ENCODE measurements around the gene PMPCB.

The PMPCB gene

DNA sequence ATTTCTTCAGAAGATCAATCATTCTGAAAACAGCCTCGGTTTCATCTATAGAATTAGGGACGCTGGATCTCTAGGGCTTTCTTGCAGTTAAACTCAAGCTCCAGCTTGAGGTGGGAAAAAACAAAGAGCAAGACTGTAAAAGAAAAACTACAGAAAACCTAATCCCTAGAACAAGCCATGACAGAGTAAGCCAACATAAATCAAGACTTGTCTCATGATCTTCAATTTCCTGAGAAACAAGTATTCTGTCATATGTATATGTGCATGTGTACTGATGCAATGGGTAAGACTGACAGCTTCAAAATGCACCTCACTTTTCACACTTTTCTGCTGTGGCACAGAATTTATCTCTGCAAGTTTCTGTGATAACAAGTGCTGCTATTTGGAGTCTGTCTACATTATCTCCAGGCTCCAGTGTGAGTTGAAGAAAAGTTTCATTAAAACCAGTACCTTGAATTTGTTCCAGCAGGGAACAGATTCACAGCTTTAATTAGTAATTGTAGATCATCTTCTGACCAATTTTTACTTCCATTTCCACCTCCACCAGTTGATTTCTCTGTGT is 19.2 kb downstream of the PMPCB start:
- no peak for DNase-seq (ENCODE audit: low read depth)
- TF ChIP-seq CTCF (conservative IDR thresholded peaks at IDR 0.05; ENCODE audit: control insufficient read depth, insufficient read depth, low read depth, low read length), result no peak

DNA sequence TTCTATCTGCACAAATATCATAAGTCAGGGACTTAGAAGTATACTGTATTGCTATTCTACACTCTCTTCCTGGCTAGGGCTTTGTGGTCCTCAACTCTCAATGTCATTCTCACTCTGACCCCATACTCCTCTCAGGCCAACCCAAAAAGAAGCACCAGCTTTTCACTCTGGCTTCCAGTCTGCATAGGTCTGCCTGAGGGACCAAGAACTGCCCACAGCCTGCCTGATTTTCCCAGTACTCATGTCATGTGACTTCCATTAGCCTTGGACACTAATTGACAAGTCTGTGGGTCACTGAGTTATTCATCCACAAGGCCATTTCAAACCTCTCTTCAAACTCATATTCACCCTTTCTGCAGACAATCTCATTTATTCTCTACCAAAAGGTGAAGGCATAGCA is 19.8 kb downstream of the PMPCB start:
- DNase-seq (ENCODE audit: low read depth), result no peak
- TF ChIP-seq CTCF (conservative IDR thresholded peaks at IDR 0.05; ENCODE audit: control insufficient read depth, insufficient read depth, low read depth, low read length), result no peak

More for the DNA sequence above, 19.2 kb downstream of the PMPCB start:
- H3K4me3 ChIP-seq (ENCODE audit: control insufficient read depth, low read depth, low read length), result no peak overlapping the region

GRCh38 chr7:103325744-103326143 is 28.5 kb downstream of the PMPCB start:
- no peak for TF ChIP-seq CTCF (conservative IDR thresholded peaks at IDR 0.05; ENCODE audit: control insufficient read depth, insufficient read depth, low read depth, low read length)
- DNase-seq (ENCODE audit: low read depth), result no peak
- H3K4me3 ChIP-seq (ENCODE audit: control insufficient read depth, low read depth, low read length), result no peak overlapping the region

More for the DNA sequence above, 19.8 kb downstream of the PMPCB start:
- no peak overlapping the region for H3K4me3 ChIP-seq (ENCODE audit: control insufficient read depth, low read depth, low read length)

GRCh38 chr7:103336761-103337160 is 39.5 kb downstream of the PMPCB start:
- no peak overlapping the region for H3K4me3 ChIP-seq (ENCODE audit: control insufficient read depth, low read depth, low read length)
- no peak for DNase-seq (ENCODE audit: low read depth)
- TF ChIP-seq CTCF (conservative IDR thresholded peaks at IDR 0.05; ENCODE audit: control insufficient read depth, insufficient read depth, low read depth, low read length), result no peak

- no peak for DNase-seq (ENCODE audit: low read depth)
- no peak overlapping the region for H3K4me3 ChIP-seq (ENCODE audit: control insufficient read depth, low read depth, low read length)
- no peak for TF ChIP-seq CTCF (conservative IDR thresholded peaks at IDR 0.05; ENCODE audit: control insufficient read depth, insufficient read depth, low read depth, low read length)
Measured at GRCh38 chr7:103338864-103339263, 41.6 kb downstream of the PMPCB start.

GRCh38 chr7:103341466-103341865 is 44.2 kb downstream of the PMPCB start:
- TF ChIP-seq CTCF (conservative IDR thresholded peaks at IDR 0.05; ENCODE audit: control insufficient read depth, insufficient read depth, low read depth, low read length), result no peak
- no peak for DNase-seq (ENCODE audit: low read depth)
- no peak overlapping the region for H3K4me3 ChIP-seq (ENCODE audit: control insufficient read depth, low read depth, low read length)

DNA sequence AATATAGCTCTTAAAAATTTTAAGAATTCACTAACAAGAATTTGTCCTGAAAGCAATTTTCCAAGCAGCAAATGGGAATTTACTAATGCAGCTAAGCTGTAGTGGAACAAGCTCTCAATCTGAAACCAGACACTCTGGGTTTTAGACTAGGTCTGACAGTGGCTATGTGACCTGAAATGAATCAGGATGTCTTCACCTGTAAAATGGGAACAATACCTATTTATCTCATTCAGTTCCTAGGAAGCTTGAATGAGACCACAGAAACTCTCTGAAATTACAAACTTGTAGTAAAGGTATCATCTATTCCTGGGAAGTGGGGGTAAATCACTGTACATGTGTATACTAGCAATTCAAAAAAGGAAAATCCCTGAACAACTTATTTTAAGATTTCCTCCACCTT is 46.1 kb downstream of the PMPCB start:
- no peak for DNase-seq (ENCODE audit: low read depth)
- peak overlapping the region; percentile 90 for H3K4me3 ChIP-seq (ENCODE audit: control insufficient read depth, low read depth, low read length)
- TF ChIP-seq CTCF (conservative IDR thresholded peaks at IDR 0.05; ENCODE audit: control insufficient read depth, insufficient read depth, low read depth, low read length), result no peak
